ENCODE measurements around the gene SLC9C2.
"Not testable (repeated sequence)": the region's sequence is repeated elsewhere in the genome, so short reads cannot be mapped to it uniquely, and the experiment has no call there.

Gene SLC9C2

DNA sequence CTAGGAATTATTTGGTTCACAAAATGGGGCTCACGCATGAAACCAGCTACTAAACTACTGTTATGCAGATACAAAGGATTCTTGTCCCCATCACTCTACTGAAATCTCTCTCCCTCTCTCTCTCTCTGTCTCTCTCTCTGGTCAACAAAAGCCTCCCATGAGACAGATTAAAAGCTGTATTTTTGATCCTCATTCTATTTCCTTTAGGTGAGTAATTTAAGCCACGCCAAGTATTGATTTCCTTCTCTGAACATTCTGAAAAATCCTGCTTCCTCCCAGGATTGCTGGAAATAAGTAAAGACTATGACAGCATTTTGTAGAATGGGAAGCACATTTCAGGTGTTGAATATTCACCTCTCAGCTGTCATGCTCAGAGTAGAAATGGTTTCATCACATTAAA lies 82.1 kb downstream of the SLC9C2 start:
- no peak for DNase-seq

DNA sequence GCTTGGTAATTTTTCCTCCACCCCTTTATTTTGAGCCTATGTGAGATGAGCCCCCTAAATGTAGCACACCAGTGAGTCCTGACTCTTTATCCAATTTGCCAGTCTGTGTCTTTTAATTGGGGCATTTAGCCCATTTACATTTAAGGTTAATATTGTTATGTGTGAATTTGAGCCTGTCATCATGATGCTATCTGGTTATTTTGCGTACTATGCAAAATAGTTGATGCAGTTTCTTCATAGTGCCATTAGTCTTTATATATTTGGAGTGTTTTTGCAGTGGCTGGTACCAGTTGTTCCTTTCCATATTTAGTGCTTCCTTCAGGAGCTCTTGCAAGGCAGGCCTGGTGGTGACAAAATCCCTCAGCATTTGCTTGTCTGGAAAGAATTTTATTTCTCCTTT lies 88.4 kb downstream of the SLC9C2 start:
- not testable (repeated sequence) for DNase-seq

DNA sequence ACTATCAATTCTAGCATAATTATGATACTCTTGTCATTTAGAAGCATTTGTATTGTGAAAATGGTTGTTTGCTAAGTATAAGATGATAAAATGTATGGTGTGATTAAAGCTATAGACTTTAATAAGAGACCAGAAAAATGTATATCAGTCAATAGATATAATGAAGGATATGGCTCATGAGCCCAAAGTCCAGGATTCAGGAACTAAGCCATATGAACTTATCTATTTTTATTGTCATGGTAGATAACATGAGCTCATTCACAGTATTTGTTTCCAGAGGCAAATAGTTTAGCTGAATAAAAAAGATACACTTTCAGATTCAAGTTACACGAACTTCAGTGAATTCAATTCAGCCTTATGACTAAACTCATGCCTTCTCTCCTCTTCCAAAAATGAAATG lies 93.1 kb downstream of the SLC9C2 start:
- no peak for DNase-seq

DNA sequence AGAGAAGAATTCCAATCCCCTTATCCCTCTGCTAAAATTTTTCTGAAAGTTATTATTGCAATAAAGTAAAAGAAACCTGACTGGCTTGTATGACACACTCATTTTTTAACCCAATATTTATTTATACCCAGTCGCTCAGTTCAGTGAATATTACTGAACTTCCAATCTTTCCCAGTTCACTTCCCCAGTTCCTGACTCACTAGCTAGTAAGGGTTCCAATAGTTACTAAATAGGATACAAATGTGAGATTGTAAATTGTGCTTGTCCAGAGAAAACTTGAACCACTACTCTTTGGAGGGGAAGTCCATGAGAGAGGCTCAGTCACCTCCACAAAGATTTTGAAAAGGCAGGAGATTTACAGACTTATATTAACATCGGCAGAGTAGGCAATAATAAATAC lies 94.3 kb downstream of the SLC9C2 start:
- DNase-seq = no peak

DNA sequence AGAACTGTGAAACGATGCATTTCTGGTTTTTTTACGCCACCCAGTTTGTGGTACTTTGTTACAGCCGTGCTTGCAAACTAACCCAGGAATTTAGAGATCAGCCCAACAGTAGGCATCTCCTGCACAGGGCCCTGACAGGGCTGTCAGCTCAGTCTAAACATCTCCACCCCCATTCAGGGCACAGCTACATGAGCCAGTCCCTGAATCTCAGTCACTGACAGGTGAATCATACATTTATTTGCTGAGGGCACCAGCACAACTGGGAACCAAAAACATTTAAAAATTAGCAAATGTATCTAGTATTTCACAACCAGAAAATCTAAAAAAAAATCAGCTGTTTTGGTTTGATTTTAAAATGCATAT lies 95.0 kb downstream of the SLC9C2 start:
- no peak for DNase-seq

DNA sequence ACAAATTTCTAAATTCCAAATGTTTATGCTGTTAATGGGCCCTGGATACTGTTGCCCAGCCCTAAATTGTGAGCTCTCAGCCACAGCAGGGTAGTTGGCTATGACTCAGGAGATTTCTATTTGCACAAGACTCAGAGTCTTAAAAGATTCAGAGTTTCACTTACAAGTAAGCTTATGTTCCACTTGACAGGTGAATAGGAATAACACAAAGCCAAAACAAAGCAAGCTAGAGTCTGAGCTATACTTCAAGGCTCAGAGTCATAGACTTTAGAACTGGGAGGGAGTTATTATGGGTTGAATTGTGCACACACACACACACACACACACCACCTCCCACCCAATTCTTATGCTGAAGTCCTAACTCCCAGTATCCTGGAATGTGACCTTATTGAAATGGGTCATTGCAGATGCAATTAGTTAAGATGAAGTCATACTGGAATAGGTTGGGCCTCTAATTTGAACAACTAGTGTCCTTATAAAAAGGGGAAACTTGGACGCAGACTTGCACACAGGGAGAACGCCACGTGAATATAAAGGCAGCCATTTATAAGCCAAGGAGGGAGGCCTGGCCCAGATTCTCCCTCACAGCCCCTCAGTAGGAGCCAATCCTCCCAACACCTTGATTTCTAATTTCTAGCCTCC lies 95.5 kb downstream of the SLC9C2 start:
- DNase-seq = no peak

DNA sequence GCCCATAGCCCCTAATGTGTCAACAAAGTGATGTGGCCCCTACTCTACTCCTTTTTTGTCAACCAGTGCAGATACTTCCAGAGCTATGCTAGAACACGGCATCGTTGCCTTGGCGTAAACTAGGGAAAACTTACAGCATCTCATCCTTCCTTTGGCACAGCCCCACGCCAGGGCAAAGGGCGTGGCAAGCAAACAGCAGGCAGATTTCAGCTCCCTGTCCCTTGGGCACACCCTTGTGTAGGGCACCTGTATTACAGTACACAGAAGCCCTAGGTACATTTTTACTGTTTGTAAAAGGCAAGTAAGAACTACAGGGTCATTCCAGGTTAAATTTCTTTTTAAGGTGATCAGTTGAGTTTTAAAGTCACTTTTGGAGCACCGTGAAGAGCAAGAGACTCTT lies 96.4 kb downstream of the SLC9C2 start:
- no peak for DNase-seq

DNA sequence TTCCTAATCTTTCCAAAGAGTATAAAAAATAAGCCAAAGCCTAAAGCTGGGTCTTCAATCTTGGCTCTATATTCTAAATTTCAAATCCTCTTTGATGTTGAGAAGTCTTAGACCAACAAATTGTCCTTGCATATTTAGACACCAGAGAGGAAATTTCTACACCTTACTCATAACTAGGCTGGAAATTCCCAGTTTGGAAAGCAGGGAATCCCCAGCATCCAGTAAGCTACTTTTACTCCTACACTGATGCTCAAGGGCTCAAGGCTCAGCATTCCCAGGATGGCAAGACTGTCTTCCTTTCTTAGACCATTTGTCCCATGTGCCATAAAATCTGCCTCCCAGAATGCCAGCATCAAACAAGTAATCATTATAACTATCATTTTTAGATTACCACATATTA lies 97.5 kb downstream of the SLC9C2 start:
- no peak for DNase-seq

DNA sequence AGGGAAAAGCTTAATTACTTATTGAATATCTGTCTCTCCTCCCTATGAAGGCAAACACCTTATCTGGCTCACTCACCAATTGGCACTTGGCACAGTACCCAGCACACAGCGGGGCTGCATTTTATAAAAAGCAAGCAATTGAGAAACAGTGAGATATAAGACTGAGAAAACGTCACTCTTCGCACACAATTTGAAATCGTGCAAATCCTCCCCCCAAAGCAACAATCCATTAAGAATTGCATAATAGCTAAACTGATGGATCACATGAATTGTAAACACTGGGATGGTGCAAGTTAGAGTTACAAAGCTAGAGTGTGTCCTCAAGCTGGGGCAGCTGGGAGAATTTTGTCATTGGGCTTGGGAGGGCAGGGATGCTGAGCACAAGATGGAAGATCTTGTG lies 98.6 kb downstream of the SLC9C2 start:
- no peak for DNase-seq

DNA sequence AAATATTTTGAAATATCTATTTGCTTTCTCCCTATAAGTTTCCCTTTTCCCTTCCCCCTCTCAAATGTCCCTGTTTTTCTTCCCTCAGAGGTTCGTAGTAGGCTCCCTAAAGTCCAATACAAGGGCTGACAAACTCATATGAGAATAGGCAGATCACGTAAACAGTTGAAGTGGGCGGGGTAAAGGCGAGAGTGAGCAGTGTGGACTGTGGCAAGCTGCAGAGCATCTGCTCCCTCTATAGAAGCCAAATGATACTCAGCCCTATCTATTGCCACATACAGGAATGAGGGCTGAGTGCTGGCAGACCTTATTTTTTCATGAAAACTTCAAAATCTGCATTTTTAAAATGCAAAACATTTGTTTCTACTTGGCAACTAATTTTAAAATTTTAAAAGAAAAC lies 99.5 kb downstream of the SLC9C2 start:
- no peak for DNase-seq

DNA sequence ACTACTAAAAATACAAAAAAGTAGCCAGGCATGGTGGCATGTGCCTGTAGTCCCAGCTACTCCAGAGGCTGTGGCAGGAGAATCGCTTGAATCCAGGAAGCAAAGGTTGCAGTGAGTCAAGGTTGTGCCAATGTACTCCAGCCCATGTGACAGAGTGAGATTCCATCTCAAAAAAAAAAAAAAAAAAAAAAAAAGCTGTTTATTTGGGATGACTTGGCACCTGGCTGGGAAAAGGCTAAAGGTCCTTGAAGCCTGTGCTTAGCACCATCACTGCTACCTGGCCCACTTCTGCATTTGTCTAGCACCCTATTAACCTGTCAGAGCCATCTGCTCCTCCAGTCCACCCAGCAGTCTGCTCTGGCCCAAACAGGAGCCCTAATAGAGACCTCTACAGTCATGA lies 100.8 kb downstream of the SLC9C2 start:
- DNase-seq = no peak

DNA sequence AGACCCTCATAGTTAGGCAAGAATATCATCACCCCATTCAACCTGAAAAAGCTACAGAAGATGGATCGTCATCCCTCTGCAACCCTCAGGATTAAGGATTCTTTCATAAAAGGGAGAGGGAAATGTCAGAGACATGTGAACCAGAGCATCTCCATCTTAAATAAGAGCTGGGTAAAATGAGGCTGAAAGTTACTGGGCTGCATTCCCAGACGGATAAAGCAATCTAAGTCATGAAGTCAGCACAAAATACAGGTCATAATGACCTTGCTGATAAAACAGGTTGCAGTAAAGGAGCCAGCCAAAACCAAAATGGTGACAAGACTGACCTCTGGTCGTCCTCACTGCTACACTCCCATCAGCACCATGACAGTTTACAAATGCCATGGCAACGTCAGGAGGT lies 103.1 kb downstream of the SLC9C2 start:
- no peak for DNase-seq

DNA sequence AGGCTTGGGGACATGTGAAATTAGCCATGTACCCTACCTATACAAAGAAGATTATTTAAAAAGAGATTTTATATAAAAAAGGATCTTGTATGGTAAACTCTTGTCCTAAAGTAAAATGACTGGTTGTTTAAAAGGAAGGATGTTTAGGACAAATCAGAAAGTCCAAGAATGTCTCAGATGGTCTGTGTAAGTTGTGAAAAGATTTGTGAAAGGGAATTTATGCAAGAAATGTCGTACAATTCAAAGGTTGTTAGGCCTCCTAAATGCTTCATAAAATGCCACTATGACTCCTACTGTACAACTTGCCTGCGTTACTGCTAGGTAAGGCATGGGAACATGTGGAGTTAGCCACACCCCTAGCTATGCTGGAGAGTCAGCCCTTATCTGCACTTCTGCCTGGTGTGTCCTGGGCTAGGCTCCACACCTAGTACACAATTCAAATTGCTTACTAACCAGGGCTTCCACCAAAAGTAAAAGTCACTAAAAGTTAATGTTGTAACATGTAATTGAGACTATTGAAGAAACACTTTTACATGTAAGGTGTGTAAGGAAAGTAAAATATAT lies 106.0 kb downstream of the SLC9C2 start:
- DNase-seq = no peak

DNA sequence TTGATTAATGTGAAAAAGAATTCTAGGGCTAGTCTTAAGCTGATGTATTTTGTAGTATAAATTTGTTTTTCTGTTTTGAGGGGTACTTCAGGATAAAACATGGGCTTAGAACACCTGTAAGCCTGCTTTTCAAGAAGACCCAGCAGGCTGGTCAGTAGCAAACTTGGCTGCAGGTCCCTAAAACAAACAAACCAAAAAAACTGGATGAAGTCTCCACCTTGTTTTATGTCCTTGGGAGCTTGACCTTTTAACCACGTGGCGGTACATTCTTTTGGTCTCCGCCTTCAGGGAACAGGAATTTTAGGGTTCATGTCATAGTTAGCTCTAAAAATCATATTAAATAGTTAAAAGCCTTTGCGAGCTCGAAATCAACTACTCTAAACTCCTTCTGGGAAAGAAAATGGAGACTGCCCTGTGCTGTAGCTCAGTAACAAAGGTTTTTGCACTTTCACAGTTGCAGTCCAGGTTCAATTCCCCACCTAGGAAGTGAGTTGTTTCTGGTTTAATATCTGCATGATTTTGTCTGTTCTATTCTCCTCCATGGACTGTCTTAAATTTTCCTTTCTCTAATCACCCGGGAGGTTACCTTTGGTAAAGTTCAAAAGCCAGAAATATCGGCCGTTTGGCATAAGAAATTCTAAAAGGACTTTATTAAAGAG lies 107.1 kb downstream of the SLC9C2 start:
- no peak for DNase-seq

DNA sequence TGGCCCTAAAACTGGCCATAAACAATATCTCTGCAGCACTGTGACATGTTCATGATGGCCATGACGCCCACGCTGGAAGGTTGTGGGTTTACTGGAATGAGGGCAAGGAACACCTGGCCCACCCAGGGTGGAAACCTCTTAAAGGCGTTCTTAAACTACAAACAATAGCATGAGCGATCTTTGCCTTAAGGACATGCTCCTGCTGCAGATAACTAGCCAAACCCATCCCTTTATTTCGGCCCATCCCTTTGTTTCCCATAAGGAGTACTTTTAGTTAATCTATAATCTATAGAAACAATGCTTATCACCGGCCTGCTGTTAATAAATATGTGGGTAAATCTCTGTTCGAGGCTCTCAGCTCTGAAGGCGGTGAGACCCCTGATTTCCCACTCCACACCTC lies 109.7 kb downstream of the SLC9C2 start:
- DNase-seq = not testable (repeated sequence)

DNA sequence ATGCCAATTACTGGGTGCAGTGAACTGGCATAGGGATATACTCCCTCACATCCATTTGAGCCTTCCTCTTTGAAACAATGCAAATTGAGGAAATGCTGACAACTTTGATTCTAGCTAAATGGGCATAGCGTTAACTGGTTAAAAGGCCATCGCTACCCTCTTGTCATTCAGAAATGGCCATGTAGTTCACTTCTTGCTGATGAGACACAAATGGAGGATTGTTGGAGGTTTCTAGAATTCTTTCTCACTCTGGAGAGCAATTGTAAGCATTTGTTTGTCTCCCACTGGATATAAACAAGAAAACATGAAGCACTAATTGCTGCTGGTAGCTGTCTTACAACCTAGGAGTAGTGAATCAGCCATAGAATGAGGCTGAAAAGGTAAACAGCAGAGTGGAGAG lies 111.4 kb downstream of the SLC9C2 start:
- DNase-seq = no peak

DNA sequence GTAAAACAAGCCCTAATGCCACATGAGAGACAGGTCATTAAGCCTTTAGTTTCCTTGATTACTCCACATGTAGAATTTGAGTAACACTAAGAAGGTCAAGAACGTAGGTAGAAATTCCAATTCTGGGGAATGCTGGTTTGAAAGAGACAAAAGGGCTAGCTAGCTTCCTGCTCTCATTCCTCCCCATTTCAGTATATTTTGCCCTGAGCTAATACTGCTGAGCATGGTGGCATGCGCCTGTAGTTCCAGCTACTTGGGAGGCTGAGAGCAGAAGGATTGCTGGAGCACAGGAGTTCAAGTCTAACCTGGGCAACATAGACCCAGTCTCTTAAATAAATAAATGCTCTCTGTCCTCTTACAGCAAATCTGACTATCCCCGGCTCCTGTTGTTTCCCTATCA lies 112.9 kb downstream of the SLC9C2 start:
- no peak for DNase-seq

DNA sequence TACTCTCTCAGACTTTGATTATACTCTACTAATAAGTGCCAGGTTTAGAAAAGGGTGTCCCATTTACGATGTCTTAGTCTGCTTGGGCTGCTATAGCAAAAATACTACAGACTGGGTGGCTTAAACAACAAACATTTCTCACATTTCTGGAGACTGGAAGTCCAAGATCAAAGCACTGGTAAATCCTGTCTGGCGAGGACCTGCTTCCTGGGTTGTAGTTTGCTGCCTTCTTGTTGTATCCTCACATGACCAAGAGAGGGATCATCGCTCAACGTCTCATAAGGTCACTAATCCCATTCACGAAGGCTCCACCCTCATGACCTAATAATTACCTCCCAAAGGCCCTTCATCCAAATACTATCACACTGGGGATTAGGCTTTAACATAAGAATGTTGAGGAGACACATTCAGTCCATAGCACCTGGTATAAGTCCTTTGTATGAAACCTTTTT lies 113.7 kb downstream of the SLC9C2 start:
- DNase-seq = no peak

DNA sequence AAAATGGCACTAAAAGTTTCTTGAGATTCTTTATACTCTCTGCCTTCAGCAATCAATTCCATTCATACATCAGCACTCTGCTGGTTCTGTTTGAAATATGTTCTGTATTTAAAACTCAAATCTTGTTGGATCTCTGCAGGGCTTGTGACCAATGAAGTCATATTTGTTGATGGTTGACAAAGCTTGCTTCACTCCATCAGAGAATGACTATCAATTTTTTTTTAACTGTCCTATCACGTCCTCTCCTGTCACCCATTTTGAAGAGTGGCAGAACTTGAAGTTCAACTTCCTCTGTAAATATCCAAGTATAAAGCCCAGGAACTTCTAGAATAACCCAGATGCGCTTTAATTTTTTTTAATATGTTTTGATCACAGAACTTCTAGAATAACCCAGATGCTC lies 114.9 kb downstream of the SLC9C2 start:
- no peak for DNase-seq

DNA sequence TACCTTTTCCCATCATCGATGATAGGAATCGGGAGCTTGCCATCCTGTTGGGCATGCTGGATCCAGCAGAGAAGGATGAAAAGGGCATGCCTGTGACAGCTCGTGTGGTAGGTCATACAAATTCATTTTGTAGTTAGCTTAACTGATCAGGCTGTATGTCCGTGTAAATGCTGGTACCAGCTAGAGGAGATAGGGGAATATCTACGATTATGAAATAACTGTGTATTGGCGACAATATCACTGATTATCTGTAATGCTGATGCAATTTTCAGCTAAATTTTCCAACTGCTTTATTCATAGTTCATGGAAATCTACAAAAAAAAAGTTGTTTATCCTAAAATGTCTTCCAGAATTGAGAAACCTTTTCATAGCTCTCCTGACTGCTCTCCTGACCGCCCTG lies 117.5 kb downstream of the SLC9C2 start:
- no peak for DNase-seq

DNA sequence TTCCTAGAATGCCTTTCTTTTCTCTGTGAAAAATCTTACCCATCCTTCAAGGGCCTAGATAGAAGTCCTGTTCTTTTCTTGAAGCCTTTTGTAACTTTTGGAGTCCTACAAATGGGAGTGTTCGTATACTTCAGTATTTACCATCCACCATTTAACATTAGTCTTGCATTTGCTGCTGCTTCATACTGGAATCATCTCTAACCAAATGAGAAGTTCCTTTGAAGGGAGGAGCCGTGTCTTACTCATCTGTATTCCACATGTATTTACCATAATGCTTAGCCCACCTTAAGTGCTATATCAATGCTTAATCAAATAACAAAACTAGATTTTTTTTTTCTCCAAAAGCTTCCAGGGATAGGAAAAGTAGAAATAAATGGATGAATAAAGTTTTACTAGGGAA lies 118.6 kb downstream of the SLC9C2 start:
- DNase-seq = no peak

DNA sequence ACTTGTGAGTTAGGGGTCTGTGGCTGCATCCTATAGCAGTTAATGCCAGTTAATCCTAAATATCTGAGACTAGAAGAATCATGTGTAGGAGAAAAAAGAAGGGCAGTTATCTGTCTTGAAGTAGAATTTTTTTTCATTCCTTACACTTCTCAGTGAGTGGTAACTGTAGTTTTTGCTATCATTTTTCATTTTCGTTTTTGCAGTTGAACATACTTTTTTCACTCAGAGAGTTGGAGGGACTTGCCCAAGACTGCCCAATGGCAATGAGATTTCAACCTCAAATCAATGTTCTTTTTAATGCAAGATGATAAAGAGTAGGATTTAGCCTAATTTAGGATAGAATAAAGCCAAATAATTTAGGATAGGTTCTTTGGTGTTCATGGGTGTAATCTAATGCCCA lies 120.2 kb downstream of the SLC9C2 start:
- no peak for DNase-seq

DNA sequence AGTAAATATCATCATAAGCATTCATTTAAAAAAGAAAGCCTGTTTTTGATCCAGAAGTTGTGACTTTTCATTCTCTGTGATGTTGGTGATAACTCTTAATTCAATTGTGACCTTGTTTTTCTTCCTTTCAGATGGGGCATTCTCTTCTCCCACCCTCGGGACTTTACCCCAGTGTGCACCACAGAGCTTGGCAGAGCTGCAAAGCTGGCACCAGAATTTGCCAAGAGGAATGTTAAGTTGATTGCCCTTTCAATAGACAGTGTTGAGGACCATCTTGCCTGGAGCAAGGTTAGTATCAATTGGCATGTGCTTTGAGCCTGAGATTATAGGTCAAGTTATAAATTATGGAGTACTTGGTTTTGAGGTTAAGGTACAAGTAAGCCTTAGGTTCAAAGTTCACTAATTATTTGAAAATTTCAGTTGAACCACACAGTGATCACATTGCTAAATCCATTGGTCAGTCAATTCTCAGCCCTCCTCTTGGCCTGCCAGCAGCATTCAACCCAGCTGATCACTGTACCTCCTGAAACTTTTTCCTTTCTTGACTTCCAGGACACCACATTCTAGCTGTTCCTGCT lies 121.6 kb downstream of the SLC9C2 start:
- DNase-seq = no peak

DNA sequence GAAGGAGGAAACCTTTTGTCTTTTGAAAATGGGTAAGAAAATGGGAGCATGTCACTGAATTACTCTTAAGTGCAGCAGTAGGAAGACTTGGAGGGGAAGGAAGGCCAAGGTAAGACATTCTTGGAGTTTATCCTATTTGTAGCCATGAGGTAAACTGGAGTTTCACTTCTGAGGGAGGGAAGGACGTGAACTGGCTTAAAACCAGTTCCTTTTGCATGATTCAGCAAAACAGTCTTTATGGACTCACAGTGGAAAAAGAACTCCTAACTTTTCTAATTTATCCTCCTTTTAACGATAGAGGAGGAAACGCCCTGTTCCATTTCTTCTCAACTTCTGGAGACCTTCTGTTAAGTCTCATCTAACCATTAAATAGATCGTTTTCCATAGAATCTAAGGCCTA lies 123.2 kb downstream of the SLC9C2 start:
- no peak for DNase-seq

Measured in CD4-positive, alpha-beta T cell treated with Interleukin-6 for 4 hours (primary cell).